PC-9 (cell line): ENCODE measurements around the gene PCNX1. TPM values are rescaled to one million over a fixed set of nuclear protein-coding genes. Genes with fewer than 3 reads are reported as not detected.

Experiments
- BruUV-seq: library from RNA; stranded (reverse); fragments of 400-500 nt; replicated peaks from 2 replicates; lab custom pipeline; 2021; lab: Mats Ljungman, UMichigan
- CTCF ChIA-PET: fragments of 300-600 bp; sonication (Branson Sonifier 250); formaldehyde crosslinking; loops from one replicate; lab custom pipeline; 2022; ENCODE audit warnings: antibody characterized with exemption; lab: Charles Lee
- POLR2A ChIA-PET: fragments of 300-600 bp; sonication (Branson Sonifier 250); formaldehyde crosslinking; loops from one replicate; lab custom pipeline; 2022; ENCODE audit warnings: antibody characterized with exemption; ENCODE audit not compliant: unreplicated experiment; lab: Charles Lee
- DNase-seq, 2 experiments: peaks; one replicate each; pipeline versions ENCODE4 v3.0.0 to v3.0.0-alpha.2; 2015 to 2022; ENCODE audit warnings: mixed read lengths in 1 of 2
- H2AFZ ChIP-seq: fragments of 200-600 bp; sonication (generic); 2 replicates; pipeline ENCODE4 v1.8.1; 2017; ENCODE audit warnings: antibody characterized with exemption
- H3F3A ChIP-seq: fragments of 200-600 bp; sonication (generic); 2 replicates; pipeline ENCODE4 v1.8.1; 2017; ENCODE audit warnings: antibody characterized with exemption, mild to moderate bottlenecking, low read depth; ENCODE audit not compliant: insufficient read depth
- H3K27ac ChIP-seq: fragments of 200-600 bp; sonication (generic); 2 replicates; pipeline ENCODE4 v1.6.1; 2016; ENCODE audit warnings: mixed run types
- H3K27me3 ChIP-seq: fragments of 200-600 bp; sonication (generic); 2 replicates; pipeline ENCODE4 v1.6.1; 2016; ENCODE audit warnings: low read depth, mixed run types; ENCODE audit not compliant: insufficient read depth
- H3K36me3 ChIP-seq: fragments of 200-600 bp; sonication (generic); 2 replicates; pipeline ENCODE4 v1.6.1; 2016; ENCODE audit warnings: low read depth, mixed run types
- H3K4me1 ChIP-seq: fragments of 200-600 bp; sonication (generic); replicated peaks from 2 replicates; pipeline ENCODE4 v1.6.1; 2016; ENCODE audit warnings: mixed run types; ENCODE audit not compliant: insufficient read depth
- H3K4me2 ChIP-seq: fragments of 200-600 bp; sonication (generic); 2 replicates; pipeline ENCODE4 v1.6.1; 2017; ENCODE audit warnings: mixed run types
- H3K4me3 ChIP-seq: fragments of 200-600 bp; sonication (generic); 2 replicates; pipeline ENCODE4 v1.6.1; 2016; ENCODE audit warnings: mixed run types
- H3K79me2 ChIP-seq: fragments of 200-600 bp; sonication (generic); 2 replicates; pipeline ENCODE4 v1.6.1; 2017; ENCODE audit warnings: low read depth, mixed run types
- H3K9me2 ChIP-seq: fragments of 200-600 bp; sonication (generic); 2 replicates; pipeline ENCODE4 v1.8.1; 2017; ENCODE audit warnings: mild to moderate bottlenecking; ENCODE audit not compliant: insufficient read depth
- H3K9me3 ChIP-seq: fragments of 200-600 bp; sonication (generic); 2 replicates; pipeline ENCODE4 v1.8.1; 2016; ENCODE audit warnings: low read depth; ENCODE audit not compliant: insufficient read depth
- H4K20me1 ChIP-seq: fragments of 200-600 bp; sonication (generic); 2 replicates; pipeline ENCODE4 v1.8.1; 2017; ENCODE audit not compliant: insufficient read depth
- CTCF ChIP-seq: fragments of 200-600 bp; sonication (generic); conservative IDR thresholded peaks from 2 replicates; pipeline ENCODE4 v1.6.1; 2017; ENCODE audit warnings: mixed run types, antibody characterized with exemption, mild to moderate bottlenecking, moderate library complexity
- EZH2 ChIP-seq: fragments of 200-600 bp; sonication (generic); IDR thresholded peaks from 2 replicates; pipeline ENCODE4 v1.8.0; 2017; ENCODE audit warnings: antibody characterized with exemption, low read depth
- intact Hi-C: fragments of 100-400 bp; cut with micrococcal nuclease; formaldehyde crosslinking; loops from one replicate; pipeline ENCODE4 v1.10.0; 2022; ENCODE audit not compliant: unreplicated experiment
- total RNA-seq: library from RNA; stranded (reverse); gene quantifications from 2 replicates; pipeline ENCODE4 v1.2.3, GENCODE V29; 2021

PCNX1 gene
- total RNA-seq, 1 experiment from 2014 or later, result 37.6 TPM

- no peaks in the 10 kb centered on the region for H3K27me3 ChIP-seq
- no peak overlapping the region for H2AFZ ChIP-seq
- H3K4me3 ChIP-seq, result no peak overlapping the region
- no peak for DNase-seq
- H3K79me2 ChIP-seq, result no peaks in the 10 kb centered on the region
- ChIA-PET CTCF (interaction anchor here (0.7 kb wide), 1 partner anchor 65 kb away, joined by 3 read pairs; no protein-coding TSS in a partner anchor), POLR2A (interaction anchor here (0.6 kb wide), 1 partner anchor 18 kb away, joined by 3 read pairs; no protein-coding TSS in a partner anchor)
- no TSS peak for BruUV-seq
- no peaks in the 10 kb centered on the region for H3K9me2 ChIP-seq
- H3K4me1 ChIP-seq, result no peaks in the 10 kb centered on the region
- intact Hi-C loops, result no loop called here
- no peaks in the 10 kb centered on the region for H4K20me1 ChIP-seq
- H3K36me3 ChIP-seq, result peaks cover 28% of the 10 kb centered on the region
- no peak overlapping the region for H3K4me2 ChIP-seq
- H3K9me3 ChIP-seq, result peaks cover 14% of the 10 kb centered on the region; the same call in 1 of the 2 replicates
- TF ChIP-seq CTCF (no peak), EZH2 (no peak)
- no peak overlapping the region for H3K27ac ChIP-seq
- no peaks in the 10 kb centered on the region for H3F3A ChIP-seq
These were observed 169.3 kb downstream of the PCNX1 start for GRCh38 chr14:71076462-71077092.

DNA sequence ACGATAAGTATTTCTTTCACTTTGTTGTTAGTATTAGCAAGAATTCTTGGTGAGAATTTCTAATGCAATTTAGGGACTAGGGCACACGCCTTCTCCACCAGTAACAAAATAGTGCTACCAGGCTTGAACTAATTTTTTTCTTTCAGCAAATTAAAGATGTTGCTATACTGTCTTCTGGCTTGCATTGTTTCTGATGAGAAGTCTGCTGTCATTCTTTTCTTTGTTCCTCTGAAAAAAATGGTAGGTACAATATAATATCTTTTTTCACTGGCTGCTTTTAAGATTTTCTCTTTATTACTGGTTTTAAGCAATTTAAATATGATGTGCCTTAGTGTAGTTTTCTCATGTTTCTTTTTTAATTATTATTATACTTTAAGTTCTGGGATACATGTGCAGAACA is 171.2 kb downstream of the PCNX1 start:
- ChIA-PET POLR2A (no interaction called here), CTCF (no interaction called here)
- DNase-seq, result no peak
- Histone ChIP-seq H3K79me2 (no peaks in the 10 kb centered on the region), H3K36me3 (peaks cover 28% of the 10 kb centered on the region), H4K20me1 (no peaks in the 10 kb centered on the region), H3K4me3 (no peak overlapping the region), H3K4me1 (no peaks in the 10 kb centered on the region), H3K27ac (no peak overlapping the region), H3K27me3 (no peaks in the 10 kb centered on the region), H3K4me2 (no peak overlapping the region), H3K9me3 (peaks cover 14% of the 10 kb centered on the region; the same call in 1 of the 2 replicates), H3K9me2 (no peaks in the 10 kb centered on the region), H3F3A (no peaks in the 10 kb centered on the region), H2AFZ (no peak overlapping the region)
- TF ChIP-seq CTCF, result no peak
- TF ChIP-seq EZH2, result no peak
- intact Hi-C loops, result no loop called here
- BruUV-seq, result no TSS peak

DNA sequence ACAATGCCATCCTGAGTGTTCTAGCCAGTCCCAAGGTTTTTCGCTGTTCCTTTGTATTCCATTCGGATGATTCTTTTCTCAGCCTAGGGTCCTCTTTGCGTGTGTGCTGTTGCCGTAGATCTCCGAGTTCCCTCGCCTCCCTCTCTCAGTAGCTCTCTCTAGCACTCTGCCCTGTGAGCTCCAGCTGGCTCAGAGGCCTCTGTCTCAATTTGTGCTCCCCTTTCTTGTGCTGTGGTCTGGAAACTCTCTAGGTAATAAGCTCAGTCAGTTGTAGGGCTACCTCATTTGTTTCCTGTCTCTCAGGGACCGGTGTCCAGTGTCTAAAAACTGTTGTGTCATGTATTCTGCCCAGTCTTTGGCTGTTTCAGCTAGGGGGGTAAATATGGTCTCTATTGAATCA is 179.3 kb downstream of the PCNX1 start:
- intact Hi-C loops, result no loop called here
- H3K4me2 ChIP-seq, result no peak overlapping the region
- no peak overlapping the region for H3K27ac ChIP-seq
- CTCF ChIA-PET, result no interaction called here
- H3F3A ChIP-seq, result no peaks in the 10 kb centered on the region; the same call in 1 of the 2 replicates
- no peak for DNase-seq
- TF ChIP-seq EZH2 (no peak), CTCF (no peak)
- no peak overlapping the region for H3K4me3 ChIP-seq
- no peaks in the 10 kb centered on the region for H3K9me2 ChIP-seq
- POLR2A ChIA-PET, result interaction anchor here (1.0 kb wide), 1 partner anchor 76 kb away, joined by 3 read pairs; no protein-coding TSS in a partner anchor
- no peaks in the 10 kb centered on the region for H3K27me3 ChIP-seq
- H3K79me2 ChIP-seq, result no peaks in the 10 kb centered on the region
- BruUV-seq, result no TSS peak
- no peak overlapping the region for H2AFZ ChIP-seq
- no peaks in the 10 kb centered on the region for H3K4me1 ChIP-seq
- no peaks in the 10 kb centered on the region for H4K20me1 ChIP-seq
- H3K9me3 ChIP-seq, result no peaks in the 10 kb centered on the region
- peaks cover 7% of the 10 kb centered on the region; the same call in 1 of the 2 replicates for H3K36me3 ChIP-seq
